HUES6 (cell line): Measurements from ENCODE around the gene TMEM63A.
"Not testable (repeated sequence)": the region's sequence is repeated elsewhere in the genome, so short reads cannot be mapped to it uniquely, and the experiment has no call there.

Experiments used
- H3K27ac ChIP-seq: 2 replicates; pipeline ENCODE4 v1.7.0; 2013; ENCODE audit warnings: low read depth, mild to moderate bottlenecking, low read length, inconsistent platforms
- H3K27me3 ChIP-seq: 2 replicates; pipeline ENCODE4 v1.6.1; 2013; ENCODE audit warnings: low read length; ENCODE audit not compliant: control insufficient read depth, insufficient read depth
- H3K36me3 ChIP-seq: 2 replicates; pipeline ENCODE4 v1.6.1; 2013; ENCODE audit warnings: low read length; ENCODE audit not compliant: control insufficient read depth, insufficient read depth
- H3K4me1 ChIP-seq: 2 replicates; pipeline ENCODE4 v1.6.1; 2013; ENCODE audit warnings: low read length; ENCODE audit not compliant: control insufficient read depth, insufficient read depth
- H3K4me3 ChIP-seq: 2 replicates; pipeline ENCODE4 v1.5.1; 2013; ENCODE audit warnings: low read depth, low read length
- H3K9ac ChIP-seq: one replicate; pipeline ENCODE4 v1.6.1; 2013; ENCODE audit warnings: mild to moderate bottlenecking, low read length
- H3K9me3 ChIP-seq: 2 replicates; pipeline ENCODE4 v1.6.1; 2013; ENCODE audit warnings: low read depth, low read length; ENCODE audit not compliant: control insufficient read depth, insufficient read depth

The TMEM63A gene

GRCh38 chr1:225815526-225816178, 66.5 kb downstream of the TMEM63A start:
- no peak overlapping the region for H3K27ac ChIP-seq
- peaks cover 7% of the 10 kb centered on the region; the same call in 1 of the 2 replicates for H3K36me3 ChIP-seq
- H3K9ac ChIP-seq = no peak overlapping the region
- no peak overlapping the region for H3K4me3 ChIP-seq
- peaks cover 55% of the 10 kb centered on the region for H3K4me1 ChIP-seq
- H3K9me3 ChIP-seq = no peaks in the 10 kb centered on the region
- no peaks in the 10 kb centered on the region for H3K27me3 ChIP-seq

GRCh38 chr1:225815090-225815489, 67.1 kb downstream of the TMEM63A start:
- peaks cover 55% of the 10 kb centered on the region for H3K4me1 ChIP-seq
- not testable (repeated sequence) for H3K27ac ChIP-seq, H3K9me3 ChIP-seq, H3K27me3 ChIP-seq, H3K36me3 ChIP-seq, H3K4me3 ChIP-seq, H3K9ac ChIP-seq

DNA sequence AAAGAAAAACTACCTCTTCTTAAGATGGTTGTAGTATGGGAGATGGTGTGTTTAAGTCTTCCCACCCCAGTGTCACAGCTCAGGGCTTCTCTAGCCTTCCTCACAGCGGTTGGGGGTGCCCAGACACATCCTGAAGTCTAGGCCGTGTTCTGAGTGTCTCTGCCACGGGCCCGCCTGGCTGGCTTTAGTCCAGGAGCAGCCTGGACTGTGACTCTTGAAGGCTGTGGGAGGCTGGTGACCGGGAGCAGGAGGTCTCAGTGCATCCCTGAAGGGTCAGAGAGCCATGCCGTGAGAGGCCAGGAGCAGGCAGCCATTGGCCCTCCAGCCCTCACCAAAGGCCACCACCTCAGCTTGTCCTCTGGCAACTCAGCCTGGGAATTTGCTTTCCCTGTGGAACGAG, 67.8 kb downstream of the TMEM63A start:
- no peak overlapping the region for H3K4me3 ChIP-seq
- no peak overlapping the region for H3K9ac ChIP-seq
- H3K27me3 ChIP-seq = no peaks in the 10 kb centered on the region
- peaks cover 58% of the 10 kb centered on the region for H3K4me1 ChIP-seq
- no peak overlapping the region for H3K27ac ChIP-seq
- no peaks in the 10 kb centered on the region for H3K9me3 ChIP-seq
- H3K36me3 ChIP-seq = peaks cover 7% of the 10 kb centered on the region; the same call in 1 of the 2 replicates

- Histone ChIP-seq H3K27me3 (no peaks in the 10 kb centered on the region), H3K9ac (peak overlapping the region; percentile 16), H3K4me1 (peaks cover 56% of the 10 kb centered on the region), H3K4me3 (no peak overlapping the region), H3K9me3 (no peaks in the 10 kb centered on the region), H3K27ac (no peak overlapping the region), H3K36me3 (peaks cover 7% of the 10 kb centered on the region; the same call in 1 of the 2 replicates)
These were observed 68.8 kb downstream of the TMEM63A start for GRCh38 chr1:225813214-225813964.

- H3K27ac ChIP-seq = no peak overlapping the region
- peak overlapping the region; percentile 16 for H3K9ac ChIP-seq
- H3K4me3 ChIP-seq = no peak overlapping the region
- peaks cover 48% of the 10 kb centered on the region for H3K4me1 ChIP-seq
- H3K9me3 ChIP-seq = no peaks in the 10 kb centered on the region
- H3K36me3 ChIP-seq = peaks cover 7% of the 10 kb centered on the region; the same call in 1 of the 2 replicates
- no peaks in the 10 kb centered on the region for H3K27me3 ChIP-seq
These were observed 69.5 kb downstream of the TMEM63A start for GRCh38 chr1:225812488-225813213.

DNA sequence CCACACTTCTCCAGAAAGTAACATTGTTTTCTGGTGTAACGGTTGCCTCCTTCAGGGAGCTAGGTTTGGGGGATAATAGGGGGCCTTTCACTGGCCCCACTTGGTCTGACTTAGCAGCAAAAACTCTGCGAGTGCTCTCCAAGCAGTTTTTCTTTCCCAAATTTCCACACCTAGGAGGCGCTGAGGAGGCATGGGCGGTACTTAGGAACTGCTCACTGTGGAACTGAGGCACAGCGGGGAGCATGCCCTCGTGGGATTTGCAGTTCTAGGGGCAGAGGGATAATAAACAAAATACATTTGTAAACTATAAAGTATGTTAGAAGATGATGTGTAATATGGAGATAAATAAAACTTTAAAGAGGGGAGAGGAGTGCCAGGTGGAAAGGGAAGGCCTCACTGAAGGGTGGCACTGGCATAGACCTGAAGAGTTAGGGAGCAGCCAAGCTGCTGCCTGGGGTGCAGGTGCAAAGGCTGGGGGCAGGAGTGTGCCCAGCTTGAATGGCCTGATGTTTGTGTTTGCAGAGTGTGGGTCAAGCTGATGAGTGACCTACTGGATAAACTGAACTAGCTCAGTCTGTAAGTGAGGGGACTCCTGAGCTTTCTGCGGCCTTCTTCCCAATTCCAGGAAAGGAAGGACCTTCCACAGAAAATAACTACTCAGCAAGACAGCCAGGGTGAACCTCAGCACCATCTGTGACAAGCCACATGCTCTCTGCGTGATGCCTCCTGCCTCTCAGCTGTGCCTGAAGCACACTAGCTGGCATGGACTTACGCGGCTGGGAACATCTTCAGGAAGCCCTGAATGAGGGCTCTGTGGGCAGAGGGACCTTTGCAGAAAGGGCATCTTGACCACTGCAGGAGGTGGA, 70.3 kb downstream of the TMEM63A start:
- H3K9me3 ChIP-seq = no peaks in the 10 kb centered on the region
- peak overlapping the region; percentile 60; the same call in 1 of the 2 replicates for H3K27ac ChIP-seq
- peaks cover 40% of the 10 kb centered on the region for H3K4me1 ChIP-seq
- H3K9ac ChIP-seq = peak overlapping the region; percentile 82
- H3K27me3 ChIP-seq = no peaks in the 10 kb centered on the region
- H3K36me3 ChIP-seq = peaks cover 7% of the 10 kb centered on the region; the same call in 1 of the 2 replicates
- peak overlapping the region; percentile 75 for H3K4me3 ChIP-seq

- peak overlapping the region; percentile 60; the same call in 1 of the 2 replicates for H3K27ac ChIP-seq
- H3K36me3 ChIP-seq, H3K27me3 ChIP-seq, H3K9me3 ChIP-seq: not testable (repeated sequence)
- peaks cover 34% of the 10 kb centered on the region for H3K4me1 ChIP-seq
- H3K9ac ChIP-seq = peak overlapping the region; percentile 86
- H3K4me3 ChIP-seq = peak overlapping the region; percentile 75
These were observed 71.3 kb downstream of the TMEM63A start for GRCh38 chr1:225810579-225811538.

GRCh38 chr1:225809842-225810578, 72.2 kb downstream of the TMEM63A start, which contains the start of gene EPHX1:
EPHX1 (plus strand) TSS chr1:225810124; CDS start chr1:225828730, 18,606 bp downstream.
- Histone ChIP-seq H3K4me3 (peak within 1 kb of the TSS; percentile 75), H3K27ac (peak within 1 kb of the TSS; percentile 60; the same call in 1 of the 2 replicates), H3K9ac (peak within 1 kb of the TSS; percentile 86), H3K36me3 (peaks cover 7% of the 10 kb centered on the region; the same call in 1 of the 2 replicates), H3K9me3 (no peaks in the 10 kb centered on the region), H3K4me1 (peaks cover 29% of the 10 kb centered on the region), H3K27me3 (no peaks in the 10 kb centered on the region)

DNA sequence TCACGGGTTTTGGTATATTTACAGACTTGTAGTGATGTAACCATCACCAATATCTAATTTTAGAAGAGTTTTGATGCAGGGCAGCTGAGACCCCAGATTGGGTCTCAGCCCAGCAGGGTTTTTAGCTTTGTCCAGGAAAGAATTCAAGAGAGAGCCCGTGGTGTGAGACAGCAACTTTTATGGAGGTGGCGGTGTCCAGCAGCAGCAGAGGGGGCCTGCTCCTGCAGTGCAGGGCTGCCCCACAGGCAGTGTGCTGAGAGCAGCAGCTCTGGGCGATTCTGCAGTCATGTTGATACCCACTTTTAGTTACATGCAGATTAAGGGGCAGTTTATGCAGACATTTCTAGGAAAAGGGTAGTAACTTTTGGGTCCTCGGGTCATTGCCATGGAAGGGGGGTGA, 74.0 kb downstream of the TMEM63A start:
- Histone ChIP-seq H3K4me1 (peaks cover 22% of the 10 kb centered on the region), H3K4me3 (no peak overlapping the region), H3K36me3 (peaks cover 7% of the 10 kb centered on the region; the same call in 1 of the 2 replicates), H3K9ac (no peak overlapping the region), H3K9me3 (no peaks in the 10 kb centered on the region), H3K27ac (no peak overlapping the region), H3K27me3 (no peaks in the 10 kb centered on the region)
